Adipose tissue (tissue), 3 donors: ENCODE measurements around the gene AEN. TPM values are rescaled to one million over a fixed set of nuclear protein-coding genes. Genes with fewer than 3 reads are reported as not detected.

Experiments used
- polyA plus RNA-seq, 3 donors: library from polyadenylated mRNA; stranded (reverse); fragments of 200-250 nt; gene quantifications; one replicate each; pipeline ENCODE4 v1.2.3, GENCODE V29; 2013
- donor health status: healthy with polysubstance abuse.
- donor health status: Bipolar disorder and iron deficiency.
- donor health status: healthy.

AEN gene
- polyA plus RNA-seq, 3 donors: 6.7 to 15.9 (median 11.4) TPM

Other genes starting within 250 kb of the AEN start
- gene MRPL46, start 154.0 kb upstream of the AEN start, polyA plus RNA-seq: 10 to 100 TPM; 21.0 to 72.4 (median 37.0) TPM
- gene MRPS11, start 153.6 kb upstream of the AEN start, polyA plus RNA-seq: 10 to 100 TPM; 31.3 to 66.7 (median 38.0) TPM
- 1 to 10 TPM; 1.2 to 3.9 (median 3.5) TPM for gene DET1, start 74.7 kb upstream of the AEN start, polyA plus RNA-seq
- 10 to 100 TPM in 2 of 3 donors, 1 to 10 TPM in 1; 8.3 to 22.4 (median 16.2) TPM for gene ISG20, start 17.7 kb downstream of the AEN start, polyA plus RNA-seq
- under 1 TPM; 0.02 to 0.11 (median 0.06) TPM for gene ACAN, start 182.1 kb downstream of the AEN start, polyA plus RNA-seq